SIG-M5 treated with dmso at 0.1 percent for 504 hours (cell line): ENCODE results near the gene AMACR.
"Not testable (repeated sequence)": the region's sequence is repeated elsewhere in the genome, so short reads cannot be mapped to it uniquely, and the experiment has no call there.

Source experiments
- DNase-seq: peaks from one replicate; lab custom pipeline; 2025; ENCODE audit not compliant: unreplicated experiment; lab: John Stamatoyannopoulos, UW

The AMACR gene

DNA sequence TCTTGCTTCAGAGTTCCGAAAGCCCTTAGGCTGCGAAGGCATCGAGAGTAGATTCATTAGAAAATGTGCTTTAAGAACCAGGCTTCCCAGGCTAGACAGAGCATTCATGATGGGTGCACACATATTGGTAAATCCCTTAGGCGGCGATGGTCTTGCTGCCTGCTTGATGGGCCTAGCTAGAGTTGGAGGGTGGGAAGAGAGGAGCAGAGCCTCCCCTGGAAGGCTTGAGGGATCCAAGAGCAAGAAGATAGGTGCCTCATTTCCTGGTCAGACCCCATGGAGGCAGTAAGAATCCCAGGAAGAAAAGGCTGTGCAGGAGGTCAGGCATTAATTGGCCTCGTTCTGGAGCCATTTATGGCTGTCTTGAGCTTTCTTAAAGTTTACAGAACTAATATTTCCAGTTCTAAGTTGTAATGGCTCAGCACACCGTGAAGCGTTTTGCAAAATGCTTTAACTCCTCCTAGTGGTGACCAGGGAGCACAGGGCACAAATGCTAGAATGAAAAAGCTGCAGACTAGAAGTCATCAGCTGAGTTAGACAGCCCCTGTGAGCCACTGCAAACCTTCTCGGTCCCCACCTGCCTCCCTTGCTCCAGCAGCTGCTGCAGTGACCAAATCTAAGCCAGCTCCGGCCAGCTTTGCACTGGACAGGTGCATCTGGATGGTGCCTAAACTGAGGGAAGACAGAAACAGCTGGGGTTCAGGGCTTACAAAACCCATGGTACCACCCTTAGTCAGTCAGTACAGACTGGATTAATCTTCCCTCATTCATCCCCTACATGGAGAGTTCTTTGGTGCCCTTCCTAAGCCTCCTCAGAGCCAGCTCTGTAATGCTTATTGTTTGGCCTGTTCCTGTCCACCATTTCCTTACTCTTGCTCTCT is 38.0 kb downstream of the AMACR start:
- DNase-seq, result peak; percentile 52

DNA sequence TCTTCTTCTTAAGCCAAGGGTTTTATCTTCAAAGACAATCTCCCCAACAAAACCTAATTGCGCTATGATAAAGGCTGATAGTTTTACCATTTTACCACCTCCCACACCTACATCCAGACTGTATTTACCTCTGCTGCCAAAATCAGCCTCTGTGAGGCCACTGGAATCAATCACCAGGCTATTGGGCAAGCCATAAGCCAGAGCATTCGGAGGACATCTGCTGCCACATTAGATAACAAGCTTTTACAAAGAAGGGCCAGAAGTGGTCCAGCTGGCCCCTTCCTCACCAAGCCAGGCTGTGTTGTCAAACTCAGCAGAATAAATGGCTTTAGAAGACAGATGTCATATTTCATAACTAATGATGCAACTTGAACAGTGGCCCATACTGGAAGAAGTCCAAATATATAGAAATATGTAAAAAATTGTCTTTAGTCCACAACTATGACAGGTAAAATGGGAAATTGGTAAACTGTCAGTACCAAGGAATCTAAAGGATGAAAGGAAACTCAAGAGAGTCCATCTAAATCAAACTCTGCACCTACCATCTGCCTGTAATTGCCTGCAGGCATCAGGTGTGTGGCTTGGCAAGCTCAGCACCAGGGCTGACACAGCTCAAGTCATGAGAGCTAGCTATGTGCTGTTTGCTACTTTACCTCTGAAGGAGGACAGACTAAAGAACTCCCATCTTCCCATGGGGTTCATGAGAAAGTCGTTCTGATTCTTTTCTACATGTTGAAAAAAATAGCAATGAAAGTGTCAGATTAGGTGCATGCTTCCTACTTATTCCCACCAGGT is 39.4 kb downstream of the AMACR start:
- DNase-seq, result no peak

DNA sequence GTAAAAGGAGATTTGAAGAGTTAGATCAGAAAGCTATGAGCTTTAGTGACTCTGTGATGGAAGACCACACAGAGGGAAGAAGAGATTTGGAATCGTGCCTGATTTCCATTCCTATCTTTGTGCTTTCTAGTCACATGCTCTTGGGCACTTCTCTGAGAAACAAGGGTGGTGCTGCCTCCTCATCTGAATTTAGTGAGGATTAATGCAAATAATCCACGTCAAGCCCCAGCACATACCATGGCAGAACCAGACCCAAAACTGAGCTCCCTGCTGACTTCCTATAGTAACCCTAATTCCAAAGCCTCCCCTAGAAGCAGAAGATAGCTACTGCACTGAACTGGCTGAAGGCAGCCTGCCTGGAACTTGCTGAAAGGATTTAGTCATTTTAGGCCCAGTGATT is 41.0 kb downstream of the AMACR start:
- no peak for DNase-seq

DNA sequence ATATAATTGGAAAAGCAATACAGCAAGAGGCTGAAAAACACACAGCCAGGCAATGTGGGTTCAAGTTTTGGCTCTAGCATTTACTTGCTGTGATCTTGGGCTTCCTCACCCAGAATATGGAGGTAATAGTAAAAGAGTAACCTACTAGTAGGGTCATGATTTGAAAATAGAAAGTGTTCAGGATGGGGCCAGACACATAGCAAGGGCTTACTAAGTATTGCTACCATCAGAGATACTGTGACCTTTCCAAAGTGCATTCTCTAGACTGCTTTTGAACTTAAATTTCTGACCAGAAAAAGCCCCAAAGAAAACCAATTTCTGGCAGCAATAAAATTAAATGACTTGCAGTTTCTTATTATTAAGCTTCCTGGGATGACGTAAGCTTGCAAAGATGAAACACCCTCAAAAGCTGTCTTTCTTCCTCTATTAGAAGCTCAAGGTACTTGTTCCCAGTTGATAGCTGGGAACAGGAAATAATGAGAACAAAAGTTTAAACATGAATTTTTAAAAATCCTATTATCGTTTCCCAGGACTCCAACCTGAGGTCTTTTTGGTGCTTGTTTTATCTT is 43.6 kb downstream of the AMACR start:
- peak; percentile 9 for DNase-seq

DNA sequence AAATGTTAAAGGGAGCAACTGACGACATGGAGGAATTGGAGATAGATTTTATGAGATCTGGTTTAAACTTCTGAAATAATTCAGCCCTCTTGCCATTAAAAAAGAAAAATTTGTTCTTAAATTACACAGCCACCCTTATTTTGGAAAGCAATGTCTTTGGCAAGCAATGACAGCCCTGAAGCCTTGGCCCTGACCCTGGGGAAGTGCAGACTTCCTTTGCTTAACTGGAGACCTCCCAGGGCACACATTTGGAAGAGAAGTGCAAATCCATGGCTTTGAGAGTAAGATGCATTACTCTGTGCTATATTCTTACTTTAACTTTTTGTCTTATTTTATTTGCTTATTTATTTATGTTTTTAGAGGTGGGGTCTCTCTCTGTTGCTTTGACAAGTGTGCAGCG is 49.7 kb downstream of the AMACR start:
- DNase-seq, result no peak

DNA sequence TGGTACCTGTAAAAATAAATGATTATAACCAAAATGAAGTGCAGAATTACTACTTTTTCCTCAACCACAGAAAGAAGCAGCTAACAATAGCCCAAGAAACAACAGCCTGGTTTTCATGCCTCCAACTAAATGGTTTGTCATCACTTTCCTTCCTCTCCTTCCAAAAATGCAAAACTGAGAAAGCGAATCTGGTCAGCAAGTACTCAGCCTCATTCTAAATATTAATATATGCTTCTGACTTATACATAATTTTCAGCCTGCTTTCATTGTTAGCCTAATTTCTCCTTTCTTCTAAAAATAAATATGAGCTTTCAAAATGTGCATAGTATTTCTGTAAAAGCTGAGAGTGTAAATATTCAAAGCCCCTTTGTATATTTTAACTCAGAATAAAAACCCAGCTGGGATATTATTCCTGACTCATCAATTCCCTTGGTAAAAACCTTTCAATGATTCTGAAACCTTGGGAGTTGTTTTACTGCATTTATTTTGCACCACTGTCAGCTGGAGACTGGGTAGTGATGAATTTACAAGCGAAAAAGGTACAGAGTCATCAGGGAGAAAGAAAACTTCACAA is 50.2 kb downstream of the AMACR start:
- DNase-seq, result no peak

DNA sequence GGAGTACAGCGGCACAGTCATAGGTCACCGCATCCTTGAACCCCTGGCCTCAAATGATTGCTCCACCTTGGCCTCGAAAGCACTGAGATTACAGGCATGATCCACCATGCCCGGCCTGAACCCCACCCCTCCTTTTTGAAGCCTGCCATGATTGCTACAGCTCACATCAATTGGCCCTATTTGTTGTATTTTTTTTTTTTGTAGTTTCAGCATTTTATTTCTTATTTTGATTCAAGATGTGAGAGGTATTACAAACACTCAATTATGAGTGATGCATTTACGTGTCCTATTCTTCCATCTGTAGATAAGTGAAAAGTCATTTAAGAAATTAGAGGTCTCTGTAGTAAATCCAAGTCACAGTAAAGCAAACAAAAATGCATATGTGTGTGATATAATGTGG is 55.7 kb downstream of the AMACR start:
- DNase-seq, result not testable (repeated sequence)

DNA sequence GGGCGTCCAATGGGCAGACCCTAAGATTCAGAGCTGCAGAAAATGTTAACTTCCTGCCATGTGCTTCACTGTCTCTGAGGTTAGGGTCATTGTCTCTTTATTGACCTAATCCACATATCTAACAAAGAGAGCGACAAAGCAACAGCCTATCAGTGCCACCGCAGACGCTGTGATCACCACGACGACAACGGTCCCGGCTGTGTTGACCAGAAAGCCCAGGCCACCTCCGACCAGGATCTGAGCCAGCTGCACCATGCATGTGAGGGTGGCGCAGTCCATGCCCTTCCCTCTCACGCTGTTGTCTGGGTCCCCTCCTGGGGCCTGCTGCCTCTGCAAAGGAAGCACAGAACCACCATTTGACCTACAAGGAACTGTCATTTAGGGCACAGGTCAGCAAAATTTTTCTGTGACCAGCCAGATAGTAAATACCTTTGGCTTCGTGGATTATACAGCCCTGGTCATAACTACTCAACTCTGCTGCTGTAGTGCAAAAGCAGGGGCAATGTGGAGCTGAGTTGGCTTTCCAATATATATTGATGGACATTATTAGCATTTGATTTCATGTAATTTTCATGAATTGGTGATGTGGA is 63.2 kb downstream of the AMACR start:
- DNase-seq, result no peak

DNA sequence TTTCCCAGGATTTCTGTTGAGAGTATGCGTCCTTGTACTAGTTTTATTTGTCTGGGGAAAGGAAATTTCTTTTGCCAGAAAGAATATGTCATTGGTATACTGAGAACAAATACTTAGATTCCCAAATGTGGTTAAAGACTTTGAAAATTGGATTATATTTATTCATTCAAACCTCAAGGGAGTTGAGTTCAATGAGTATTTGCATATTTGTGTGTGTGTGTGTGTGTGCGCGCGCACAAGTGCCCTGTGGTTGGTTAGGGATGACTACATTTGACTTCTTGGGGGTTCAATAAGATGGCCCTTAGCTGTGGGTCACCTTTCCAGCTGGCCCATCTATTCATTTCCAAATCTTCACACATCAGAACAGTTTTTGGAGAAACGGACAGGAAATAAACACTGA is 66.8 kb downstream of the AMACR start:
- DNase-seq, result no peak

DNA sequence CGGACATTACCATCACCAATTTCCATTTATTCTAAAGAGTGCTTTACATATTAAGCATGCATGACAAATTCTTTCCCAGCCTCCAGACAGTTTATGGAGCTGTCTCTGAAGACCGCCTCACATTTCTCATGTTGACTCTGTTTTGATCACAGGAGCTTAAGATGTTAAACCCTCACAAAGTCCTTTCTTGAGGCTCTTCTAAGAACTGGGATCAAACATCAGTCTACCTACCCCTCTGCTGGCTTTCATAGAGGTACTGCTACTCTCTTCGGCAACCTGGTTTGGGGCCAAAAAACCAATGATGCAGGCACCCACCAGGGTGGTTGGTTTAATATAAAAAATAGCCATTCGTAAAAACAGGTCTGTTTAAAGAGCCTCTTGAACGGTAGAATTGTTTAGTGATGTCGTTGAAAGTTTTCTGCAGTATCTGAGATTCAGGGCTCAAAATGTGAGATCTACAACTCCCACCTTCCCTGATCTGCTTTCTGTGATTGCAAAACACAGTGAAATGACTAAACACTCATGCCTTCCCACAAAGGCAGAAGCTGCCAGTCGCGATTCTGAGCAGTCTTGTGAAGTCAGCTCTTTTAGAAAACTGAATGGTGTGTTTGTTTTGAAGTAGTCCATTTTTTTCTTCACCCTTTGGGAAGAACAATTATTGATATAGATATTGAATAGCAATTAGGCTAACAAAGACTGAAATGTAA is 68.1 kb downstream of the AMACR start:
- peak; percentile 17 for DNase-seq

DNA sequence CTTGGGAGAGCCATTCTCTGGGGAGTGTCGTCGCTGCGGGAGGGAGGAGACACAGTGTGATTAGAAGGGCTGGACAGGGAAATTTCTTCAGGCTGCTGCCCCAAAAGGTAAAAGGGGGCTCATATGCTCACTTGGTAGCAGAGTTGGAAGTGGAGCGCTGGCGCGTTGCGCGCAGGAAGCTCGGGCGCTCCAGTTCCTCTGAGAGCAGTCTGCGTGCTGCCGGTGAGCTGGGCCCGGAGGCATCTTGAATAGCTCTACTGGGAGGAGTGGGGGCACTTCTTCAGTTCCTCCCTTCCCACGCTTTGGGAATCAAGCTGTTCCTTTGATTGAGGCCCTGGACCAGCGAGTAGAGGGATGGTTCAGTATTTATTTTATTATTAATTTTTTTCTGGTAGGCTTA is 69.0 kb downstream of the AMACR start:
- DNase-seq, result no peak

DNA sequence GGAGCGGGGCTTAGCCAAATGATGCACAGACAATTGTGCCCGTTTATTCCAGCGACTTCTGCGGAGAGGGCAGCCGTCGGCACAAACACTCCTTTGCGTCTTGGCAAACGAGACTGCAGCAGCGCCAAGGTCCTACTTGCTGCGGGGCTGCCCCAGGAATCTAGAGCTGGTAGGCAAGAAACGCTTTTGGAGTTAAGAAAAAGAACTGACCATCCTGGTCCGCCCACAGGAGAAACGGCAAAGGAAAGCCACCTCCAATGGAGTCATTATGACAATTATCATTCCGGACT is 69.4 kb downstream of the AMACR start:
- DNase-seq, result no peak

DNA sequence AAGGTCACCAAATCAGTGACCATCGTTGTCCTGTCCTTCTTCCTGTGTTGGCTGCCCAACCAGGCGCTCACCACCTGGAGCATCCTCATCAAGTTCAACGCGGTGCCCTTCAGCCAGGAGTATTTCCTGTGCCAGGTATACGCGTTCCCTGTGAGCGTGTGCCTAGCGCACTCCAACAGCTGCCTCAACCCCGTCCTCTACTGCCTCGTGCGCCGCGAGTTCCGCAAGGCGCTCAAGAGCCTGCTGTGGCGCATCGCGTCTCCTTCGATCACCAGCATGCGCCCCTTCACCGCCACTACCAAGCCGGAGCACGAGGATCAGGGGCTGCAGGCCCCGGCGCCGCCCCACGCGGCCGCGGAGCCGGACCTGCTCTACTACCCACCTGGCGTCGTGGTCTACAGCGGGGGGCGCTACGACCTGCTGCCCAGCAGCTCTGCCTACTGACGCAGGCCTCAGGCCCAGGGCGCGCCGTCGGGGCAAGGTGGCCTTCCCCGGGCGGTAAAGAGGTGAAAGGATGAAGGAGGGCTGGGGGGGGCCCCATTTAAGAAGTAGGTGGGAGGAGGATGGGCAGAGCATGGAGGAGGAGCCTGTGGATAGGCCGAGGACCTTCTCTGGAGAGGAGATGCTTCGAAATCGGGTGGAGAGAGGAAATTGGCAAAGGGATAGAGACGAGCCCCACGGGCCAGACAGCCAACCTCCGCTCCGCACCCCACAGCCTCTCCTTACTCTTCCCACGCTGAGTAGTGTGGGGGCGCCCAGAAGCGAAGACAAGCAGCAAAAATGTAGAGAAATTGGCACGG is 69.9 kb downstream of the AMACR start:
- no peak for DNase-seq

DNA sequence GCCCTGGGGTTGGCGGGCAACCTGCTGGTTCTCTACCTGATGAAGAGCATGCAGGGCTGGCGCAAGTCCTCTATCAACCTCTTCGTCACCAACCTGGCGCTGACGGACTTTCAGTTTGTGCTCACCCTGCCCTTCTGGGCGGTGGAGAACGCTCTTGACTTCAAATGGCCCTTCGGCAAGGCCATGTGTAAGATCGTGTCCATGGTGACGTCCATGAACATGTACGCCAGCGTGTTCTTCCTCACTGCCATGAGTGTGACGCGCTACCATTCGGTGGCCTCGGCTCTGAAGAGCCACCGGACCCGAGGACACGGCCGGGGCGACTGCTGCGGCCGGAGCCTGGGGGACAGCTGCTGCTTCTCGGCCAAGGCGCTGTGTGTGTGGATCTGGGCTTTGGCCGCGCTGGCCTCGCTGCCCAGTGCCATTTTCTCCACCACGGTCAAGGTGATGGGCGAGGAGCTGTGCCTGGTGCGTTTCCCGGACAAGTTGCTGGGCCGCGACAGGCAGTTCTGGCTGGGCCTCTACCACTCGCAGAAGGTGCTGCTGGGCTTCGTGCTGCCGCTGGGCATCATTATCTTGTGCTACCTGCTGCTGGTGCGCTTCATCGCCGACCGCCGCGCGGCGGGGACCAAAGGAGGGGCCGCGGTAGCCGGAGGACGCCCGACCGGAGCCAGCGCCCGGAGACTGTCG is 70.7 kb downstream of the AMACR start:
- DNase-seq, result no peak

DNA sequence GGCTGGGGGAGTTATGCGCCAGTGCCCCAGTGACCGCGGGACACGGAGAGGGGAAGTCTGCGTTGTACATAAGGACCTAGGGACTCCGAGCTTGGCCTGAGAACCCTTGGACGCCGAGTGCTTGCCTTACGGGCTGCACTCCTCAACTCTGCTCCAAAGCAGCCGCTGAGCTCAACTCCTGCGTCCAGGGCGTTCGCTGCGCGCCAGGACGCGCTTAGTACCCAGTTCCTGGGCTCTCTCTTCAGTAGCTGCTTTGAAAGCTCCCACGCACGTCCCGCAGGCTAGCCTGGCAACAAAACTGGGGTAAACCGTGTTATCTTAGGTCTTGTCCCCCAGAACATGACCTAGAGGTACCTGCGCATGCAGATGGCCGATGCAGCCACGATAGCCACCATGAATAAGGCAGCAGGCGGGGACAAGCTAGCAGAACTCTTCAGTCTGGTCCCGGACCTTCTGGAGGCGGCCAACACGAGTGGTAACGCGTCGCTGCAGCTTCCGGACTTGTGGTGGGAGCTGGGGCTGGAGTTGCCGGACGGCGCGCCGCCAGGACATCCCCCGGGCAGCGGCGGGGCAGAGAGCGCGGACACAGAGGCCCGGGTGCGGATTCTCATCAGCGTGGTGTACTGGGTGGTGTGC is 71.4 kb downstream of the AMACR start, which contains the start of gene RXFP3:
Gene RXFP3, plus strand, starts transcription at position 6 of the 636 bp plus-strand sequence. Its CDS starts 355 bp downstream, at position 361.
- no peak for DNase-seq
